Activated CD4-positive, alpha-beta T cell treated with anti-CD3 and anti-CD28 coated beads, Interleukin-2, amount 50 U/mL, for 1 hour (primary cell): ENCODE measurements around the gene HSD17B7.

Experiments used
- DNase-seq: peaks from one replicate; pipeline ENCODE4 v3.0.0-alpha.2; 2020

Gene HSD17B7

DNA sequence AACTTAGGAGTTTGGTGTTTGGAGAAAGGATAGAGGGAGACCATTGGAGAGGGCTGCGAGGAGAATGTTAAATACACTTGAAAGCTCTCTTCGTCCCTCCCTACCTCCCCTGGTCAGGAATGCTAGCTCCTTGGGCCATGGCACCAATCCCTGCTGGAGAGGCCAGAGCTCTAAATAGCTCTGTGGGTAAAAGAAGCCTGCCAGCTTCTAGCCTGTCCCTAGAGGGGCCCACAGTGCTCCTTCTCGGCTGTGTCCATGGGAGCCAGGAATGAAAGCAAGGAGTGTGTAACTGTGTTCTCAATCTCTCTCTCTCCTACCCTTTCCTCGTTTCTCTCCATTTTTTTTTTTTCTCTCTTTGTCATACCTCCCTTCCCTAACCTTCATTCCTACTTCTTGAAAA, 70.6 kb downstream of the HSD17B7 start, which contains the start of gene CCDC190:
Gene CCDC190 (minus strand): TSS at position 75 of the 400 bp plus-strand sequence. CDS start 1,529 bp downstream, outside the sequence.
- no peak for DNase-seq

- no peak for DNase-seq
Measured at GRCh38 chr1:162861625-162862024, 71.1 kb downstream of the HSD17B7 start.
